SK-N-SH (cell line): ENCODE results near the gene GRHL3. TPM values are rescaled to one million over a fixed set of nuclear protein-coding genes. Genes with fewer than 3 reads are reported as not detected.

ENCODE experiments used
- CTCF ChIA-PET: fragments of 300-600, 350-600 bp; formaldehyde crosslinking; extraction: SDS; loops from one replicate; lab custom pipeline; 2021; lab: Yijun Ruan, JAX
- POLR2A ChIA-PET: fragments of 350-600 bp; sonication (Branson Sonifier 250); formaldehyde crosslinking; extraction: SDS; loops from one replicate; lab custom pipeline; 2020; ENCODE audit warnings: antibody characterized with exemption, inconsistent platforms; lab: Yijun Ruan, JAX
- DNase-seq: peaks from one replicate; pipeline ENCODE4 v3.0.0; 2012
- H2AFZ ChIP-seq: fragments of 200-600 bp; sonication (generic); 2 replicates; pipeline ENCODE4 v1.8.1; 2016; ENCODE audit warnings: antibody characterized with exemption, mild to moderate bottlenecking, low read depth
- H3F3A ChIP-seq: fragments of 200-600 bp; sonication (generic); replicated peaks from 2 replicates; pipeline ENCODE3; 2016; ENCODE audit warnings: antibody characterized with exemption, mild to moderate bottlenecking; ENCODE audit not compliant: insufficient read depth
- H3K27ac ChIP-seq, 2 experiments: fragments of 200-500 bp in 1 of 2; fragments of 200-600 bp in 1 of 2; sonication (Bioruptor generic) in 1 of 2; sonication (generic), shearing (Covaris generic) in 1 of 2; 2 replicates each; pipeline versions ENCODE4 v1.5.1 to v1.6.1; 2014 to 2016; ENCODE audit warnings: low read depth in 2 of 2, inconsistent platforms in 1 of 2, low read length in 1 of 2, mild to moderate bottlenecking in 1 of 2, mixed read lengths in 1 of 2
- H3K27me3 ChIP-seq: fragments of 200-600 bp; sonication (generic), shearing (Covaris generic); 2 replicates; pipeline ENCODE4 v1.6.1; 2016; ENCODE audit warnings: mixed run types; ENCODE audit not compliant: insufficient read depth
- H3K36me3 ChIP-seq, 2 experiments: fragments of 200-500 bp in 1 of 2; fragments of 200-600 bp in 1 of 2; sonication (Bioruptor generic) in 1 of 2; sonication (generic) in 1 of 2; replicated peaks in 1 of 2; 2 replicates each; pipeline versions ENCODE3 to v1.5.1; 2014 to 2016; ENCODE audit warnings: low read length in 1 of 2, mild to moderate bottlenecking in 1 of 2; ENCODE audit not compliant: insufficient read depth in 2 of 2, control insufficient read depth in 1 of 2
- H3K4me1 ChIP-seq, 2 experiments: fragments of 200-500 bp in 1 of 2; fragments of 200-600 bp in 1 of 2; sonication (Bioruptor generic) in 1 of 2; sonication (generic), shearing (Covaris generic) in 1 of 2; 2 replicates each; pipeline versions ENCODE4 v1.5.1 to v1.6.1; 2014 to 2016; ENCODE audit warnings: low read depth in 1 of 2, low read length in 1 of 2, mixed run types in 1 of 2; ENCODE audit not compliant: insufficient read depth in 2 of 2, control insufficient read depth in 1 of 2
- H3K4me2 ChIP-seq: fragments of 200-600 bp; sonication (generic), shearing (Covaris generic); 2 replicates; pipeline ENCODE4 v1.6.1; 2017; ENCODE audit warnings: mixed run types
- H3K4me3 ChIP-seq, 2 experiments: fragments of 200-500 bp in 1 of 2; fragments of 200-600 bp in 1 of 2; sonication (Bioruptor generic) in 1 of 2; sonication (generic), shearing (Covaris generic) in 1 of 2; 2 replicates each; pipeline versions ENCODE4 v1.5.1 to v1.8.1; 2014 to 2016; ENCODE audit warnings: low read depth in 2 of 2, inconsistent platforms in 1 of 2, low read length in 1 of 2, mild to moderate bottlenecking in 1 of 2, mixed read lengths in 1 of 2, moderate library complexity in 1 of 2
- H3K79me2 ChIP-seq: fragments of 200-600 bp; sonication (generic); 2 replicates; pipeline ENCODE4 v1.8.1; 2017; ENCODE audit warnings: mild to moderate bottlenecking; ENCODE audit not compliant: insufficient read depth
- H3K9ac ChIP-seq: fragments of 200-600 bp; sonication (generic); 2 replicates; pipeline ENCODE4 v1.6.1; 2017; ENCODE audit warnings: mixed run types
- H3K9me2 ChIP-seq: fragments of 200-600 bp; sonication (generic); 2 replicates; pipeline ENCODE4 v1.6.1; 2017; ENCODE audit warnings: mixed run types
- H3K9me3 ChIP-seq: fragments of 200-600 bp; sonication (generic); 2 replicates; pipeline ENCODE4 v1.6.1; 2017; ENCODE audit warnings: mixed run types, mild to moderate bottlenecking, moderate library complexity
- H4K20me1 ChIP-seq: fragments of 200-600 bp; sonication (generic); 2 replicates; pipeline ENCODE4 v1.6.1; 2017; ENCODE audit warnings: mild to moderate bottlenecking, mixed run types; ENCODE audit not compliant: insufficient read depth
- FOSL2 ChIP-seq: IDR thresholded peaks from 2 replicates; pipeline ENCODE4 v1.4.0; 2012; ENCODE audit warnings: low read depth, mild to moderate bottlenecking, moderate library complexity, borderline replicate concordance
- MXI1 ChIP-seq: IDR thresholded peaks from 2 replicates; pipeline ENCODE4 v1.6.1; 2012; ENCODE audit warnings: mild to moderate bottlenecking, low read depth, low read length, improper control_type of control experiment
- NRF1 ChIP-seq: IDR thresholded peaks from 2 replicates; pipeline ENCODE4 v1.6.1; 2012; ENCODE audit warnings: low read depth, mild to moderate bottlenecking, low read length
- RAD21 ChIP-seq: IDR thresholded peaks from 2 replicates; pipeline ENCODE4 v1.6.1; 2012; ENCODE audit warnings: mild to moderate bottlenecking, low read length
- RFX5 ChIP-seq: IDR thresholded peaks from 2 replicates; pipeline ENCODE4 v1.6.1; 2012; ENCODE audit warnings: mild to moderate bottlenecking, improper control_type of control experiment, low read length
- RXRA ChIP-seq: IDR thresholded peaks from 2 replicates; pipeline ENCODE4 v1.4.0; 2012; ENCODE audit warnings: low read depth, mild to moderate bottlenecking, borderline replicate concordance
- SMC3 ChIP-seq: IDR thresholded peaks from 2 replicates; pipeline ENCODE4 v1.6.1; 2012; ENCODE audit warnings: low read depth, low read length, improper control_type of control experiment
- WGBS: methylation state at CpG from one replicate; pipeline ENCODE4 v1.1.6; 2017; ENCODE audit warnings: low lambda C conversion rate; 5-methylcytosine and 5-hydroxymethylcytosine counted together
- polyA plus RNA-seq, 3 experiments: library from polyadenylated mRNA; depleted of rRNA; stranded (reverse); fragments of >200 nt; gene quantifications; 2 replicates each; pipeline ENCODE4 v1.2.3, GENCODE V29; 2012
- TF ChIP-seq, protein P1 (sequence below): IDR thresholded peaks from 2 replicates; pipeline ENCODE4 v1.4.0; 2012; ENCODE audit warnings: low read depth
- TF ChIP-seq, protein P2 (sequence below): fragments of 150-350 bp; IDR thresholded peaks from 2 replicates; pipeline ENCODE4 v1.6.1; 2017; ENCODE audit warnings: antibody characterized with exemption, low read length, low read depth, borderline replicate concordance
- TF ChIP-seq, protein P3 (sequence below): IDR thresholded peaks from 2 replicates; pipeline ENCODE4 v1.4.0; 2012; ENCODE audit warnings: low read depth, borderline replicate concordance
- TF ChIP-seq, protein P4 (sequence below): fragments of 200-600 bp; sonication (generic); IDR thresholded peaks from 2 replicates; pipeline ENCODE4 v1.6.1; 2017; ENCODE audit warnings: antibody characterized with exemption, mild to moderate bottlenecking, moderate library complexity

GRHL3 gene
- polyA plus RNA-seq, 1 of the 3 experiments (the other 2 are of a cell fraction) = 0.05 TPM

DNA sequence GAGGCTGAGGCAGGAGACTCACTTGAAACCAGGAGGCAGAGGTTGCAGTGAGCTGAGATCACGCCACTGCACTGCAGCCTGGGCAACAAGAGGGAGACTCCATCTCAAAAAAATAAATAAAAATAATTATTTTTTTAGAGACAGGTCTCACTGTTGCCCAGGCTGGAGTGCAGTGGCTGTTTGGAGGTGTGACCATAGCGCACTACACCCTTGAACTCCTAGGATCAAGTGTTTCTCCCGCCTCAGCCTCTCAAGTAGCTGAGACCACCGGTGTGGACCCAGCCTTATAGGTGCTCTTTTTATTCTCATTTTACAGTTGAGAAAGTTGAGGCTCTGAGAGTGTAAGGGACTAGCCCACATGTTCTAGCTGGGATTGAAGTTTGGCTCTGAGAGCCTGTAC lies 15.6 kb upstream of the GRHL3 start:
- no peak for TF ChIP-seq RAD21
- TF ChIP-seq FOSL2 = no peak
- TF ChIP-seq, all 33 proteins: peak for 0
- Histone ChIP-seq H3K9me3 (no peaks in the 10 kb centered on the region), H3K79me2 (no peaks in the 10 kb centered on the region), H2AFZ (no peak overlapping the region), H3F3A (no peaks in the 10 kb centered on the region), H3K9me2 (no peaks in the 10 kb centered on the region), H3K27ac (no peak overlapping the region), H4K20me1 (no peaks in the 10 kb centered on the region), H3K9ac (no peak overlapping the region), H3K27me3 (peaks cover 5% of the 10 kb centered on the region; the same call in 1 of the 2 replicates), H3K4me1 (peaks cover 0 to 7% of the 10 kb centered on the region in 2 experiments; a peak in 1 of 4 replicates), H3K4me2 (no peak overlapping the region), H3K4me3 (no peak overlapping the region), H3K36me3 (no peaks in the 10 kb centered on the region)
- 93% methylated on average over 4 of the region's 4 CpGs for WGBS
- DNase-seq = no peak
- ChIA-PET CTCF (interaction anchor here (0.8 to 3.7 kb wide), 2 partner anchors 9 to 102 kb away, joined by 4 to 12 read pairs; no protein-coding TSS in a partner anchor), POLR2A (no interaction called here)

DNA sequence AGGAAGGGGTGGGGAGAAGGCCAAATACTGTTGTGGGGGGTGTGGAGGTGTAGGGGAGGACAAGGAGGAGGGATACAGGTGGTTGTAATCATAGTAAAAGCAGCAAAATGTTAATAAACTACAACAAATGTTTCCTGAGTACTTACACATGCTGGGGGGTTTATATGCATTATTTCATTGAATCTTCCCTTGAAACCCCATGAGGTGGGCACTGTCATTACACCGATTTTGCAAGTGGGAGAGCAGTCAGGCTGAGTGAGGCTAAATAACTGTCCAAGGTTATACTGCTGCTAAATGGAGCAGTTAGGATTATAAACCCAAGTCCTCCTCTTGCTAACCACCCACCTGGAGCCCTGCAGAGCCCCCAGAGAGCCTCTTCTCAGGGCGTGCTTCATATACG lies 14.4 kb upstream of the GRHL3 start:
- Histone ChIP-seq H3K27ac (no peak overlapping the region), H3F3A (no peaks in the 10 kb centered on the region), H3K27me3 (peaks cover 5% of the 10 kb centered on the region; the same call in 1 of the 2 replicates), H4K20me1 (no peaks in the 10 kb centered on the region)
- whole genome bisulfite sequencing = 69% methylated on average over 3 of the region's 3 CpGs
- TF ChIP-seq NRF1 (no peak), RXRA (no peak)
- TF ChIP-seq, all 33 proteins: peak for 0
- Histone ChIP-seq H3K9me3 (no peaks in the 10 kb centered on the region), H3K4me2 (no peak overlapping the region), H2AFZ (no peak overlapping the region), H3K9ac (no peak overlapping the region), H3K36me3 (no peaks in the 10 kb centered on the region), H3K9me2 (no peaks in the 10 kb centered on the region), H3K79me2 (no peaks in the 10 kb centered on the region), H3K4me3 (no peak overlapping the region), H3K4me1 (peaks cover 0 to 7% of the 10 kb centered on the region in 2 experiments; a peak in 1 of 4 replicates)
- DNase-seq = no peak
- POLR2A ChIA-PET = no interaction called here
- CTCF ChIA-PET = interaction anchor here (1.0 to 3.8 kb wide), 2 partner anchors 86 to 106 kb away, joined by 3 to 13 read pairs; no protein-coding TSS in a partner anchor

DNA sequence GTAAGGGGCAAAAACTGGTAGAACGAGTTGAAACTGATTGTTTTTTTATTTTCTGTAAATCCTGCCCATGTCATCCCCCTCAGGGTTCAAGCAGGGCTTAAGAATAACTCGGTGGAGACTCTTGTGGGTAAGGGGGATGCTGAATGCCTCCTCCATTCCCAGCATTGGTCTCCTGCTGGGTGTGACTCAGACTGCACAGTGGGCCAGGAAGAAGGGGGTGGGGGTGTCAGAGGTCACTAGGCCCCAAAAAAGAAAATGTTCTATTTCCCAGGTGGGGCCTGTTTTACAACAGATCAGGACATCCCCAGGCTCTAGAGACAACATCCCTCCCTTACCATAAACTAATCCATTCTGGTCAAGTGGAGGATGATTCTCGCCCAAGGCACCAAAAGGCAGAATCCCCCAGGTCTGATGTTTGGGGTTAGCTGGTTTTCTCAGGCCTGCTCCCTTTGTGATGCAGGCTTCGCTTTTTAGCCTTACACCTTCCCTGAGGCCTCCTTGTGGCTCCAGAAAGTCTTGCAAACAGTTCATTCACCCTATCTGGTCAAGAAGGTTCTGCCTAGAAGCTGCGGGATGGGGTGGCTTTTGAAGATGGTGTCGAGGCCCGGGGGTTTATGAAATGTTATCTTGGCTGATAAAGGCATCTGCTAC lies 10.7 kb upstream of the GRHL3 start:
- Histone ChIP-seq H3K4me1 (no peaks in the 10 kb centered on the region; a peak in 1 of 4 replicates), H3F3A (no peaks in the 10 kb centered on the region), H3K4me3 (no peak overlapping the region), H3K4me2 (no peak overlapping the region), H3K9ac (no peak overlapping the region), H3K27ac (no peak overlapping the region), H3K79me2 (no peaks in the 10 kb centered on the region), H2AFZ (no peak overlapping the region), H3K27me3 (peaks cover 5% of the 10 kb centered on the region; the same call in 1 of the 2 replicates), H3K9me3 (no peaks in the 10 kb centered on the region), H3K36me3 (no peaks in the 10 kb centered on the region), H4K20me1 (no peaks in the 10 kb centered on the region), H3K9me2 (no peaks in the 10 kb centered on the region)
- POLR2A ChIA-PET = no interaction called here
- CTCF ChIA-PET = interaction anchor here (1.1 to 3.8 kb wide), 4 partner anchors 10 to 106 kb away, joined by 3 to 13 read pairs (median 4); no protein-coding TSS in a partner anchor
- no peak for DNase-seq
- 62% methylated on average over 6 of the region's 7 CpGs for WGBS
- TF ChIP-seq RFX5 (no peak), RXRA (no peak), RAD21 (peak; percentile 22; the same call in 1 of the 2 replicates), SMC3 (peak; percentile 26), MXI1 (no peak)
- TF ChIP-seq, protein P1, sequence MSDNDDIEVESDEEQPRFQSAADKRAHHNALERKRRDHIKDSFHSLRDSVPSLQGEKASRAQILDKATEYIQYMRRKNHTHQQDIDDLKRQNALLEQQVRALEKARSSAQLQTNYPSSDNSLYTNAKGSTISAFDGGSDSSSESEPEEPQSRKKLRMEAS = no peak
- TF ChIP-seq, protein P2, sequence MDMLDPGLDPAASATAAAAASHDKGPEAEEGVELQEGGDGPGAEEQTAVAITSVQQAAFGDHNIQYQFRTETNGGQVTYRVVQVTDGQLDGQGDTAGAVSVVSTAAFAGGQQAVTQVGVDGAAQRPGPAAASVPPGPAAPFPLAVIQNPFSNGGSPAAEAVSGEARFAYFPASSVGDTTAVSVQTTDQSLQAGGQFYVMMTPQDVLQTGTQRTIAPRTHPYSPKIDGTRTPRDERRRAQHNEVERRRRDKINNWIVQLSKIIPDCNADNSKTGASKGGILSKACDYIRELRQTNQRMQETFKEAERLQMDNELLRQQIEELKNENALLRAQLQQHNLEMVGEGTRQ = no peak
- TF ChIP-seq, protein P3, sequence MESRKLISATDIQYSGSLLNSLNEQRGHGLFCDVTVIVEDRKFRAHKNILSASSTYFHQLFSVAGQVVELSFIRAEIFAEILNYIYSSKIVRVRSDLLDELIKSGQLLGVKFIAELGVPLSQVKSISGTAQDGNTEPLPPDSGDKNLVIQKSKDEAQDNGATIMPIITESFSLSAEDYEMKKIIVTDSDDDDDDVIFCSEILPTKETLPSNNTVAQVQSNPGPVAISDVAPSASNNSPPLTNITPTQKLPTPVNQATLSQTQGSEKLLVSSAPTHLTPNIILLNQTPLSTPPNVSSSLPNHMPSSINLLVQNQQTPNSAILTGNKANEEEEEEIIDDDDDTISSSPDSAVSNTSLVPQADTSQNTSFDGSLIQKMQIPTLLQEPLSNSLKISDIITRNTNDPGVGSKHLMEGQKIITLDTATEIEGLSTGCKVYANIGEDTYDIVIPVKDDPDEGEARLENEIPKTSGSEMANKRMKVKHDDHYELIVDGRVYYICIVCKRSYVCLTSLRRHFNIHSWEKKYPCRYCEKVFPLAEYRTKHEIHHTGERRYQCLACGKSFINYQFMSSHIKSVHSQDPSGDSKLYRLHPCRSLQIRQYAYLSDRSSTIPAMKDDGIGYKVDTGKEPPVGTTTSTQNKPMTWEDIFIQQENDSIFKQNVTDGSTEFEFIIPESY = no peak
- TF ChIP-seq, protein P4, sequence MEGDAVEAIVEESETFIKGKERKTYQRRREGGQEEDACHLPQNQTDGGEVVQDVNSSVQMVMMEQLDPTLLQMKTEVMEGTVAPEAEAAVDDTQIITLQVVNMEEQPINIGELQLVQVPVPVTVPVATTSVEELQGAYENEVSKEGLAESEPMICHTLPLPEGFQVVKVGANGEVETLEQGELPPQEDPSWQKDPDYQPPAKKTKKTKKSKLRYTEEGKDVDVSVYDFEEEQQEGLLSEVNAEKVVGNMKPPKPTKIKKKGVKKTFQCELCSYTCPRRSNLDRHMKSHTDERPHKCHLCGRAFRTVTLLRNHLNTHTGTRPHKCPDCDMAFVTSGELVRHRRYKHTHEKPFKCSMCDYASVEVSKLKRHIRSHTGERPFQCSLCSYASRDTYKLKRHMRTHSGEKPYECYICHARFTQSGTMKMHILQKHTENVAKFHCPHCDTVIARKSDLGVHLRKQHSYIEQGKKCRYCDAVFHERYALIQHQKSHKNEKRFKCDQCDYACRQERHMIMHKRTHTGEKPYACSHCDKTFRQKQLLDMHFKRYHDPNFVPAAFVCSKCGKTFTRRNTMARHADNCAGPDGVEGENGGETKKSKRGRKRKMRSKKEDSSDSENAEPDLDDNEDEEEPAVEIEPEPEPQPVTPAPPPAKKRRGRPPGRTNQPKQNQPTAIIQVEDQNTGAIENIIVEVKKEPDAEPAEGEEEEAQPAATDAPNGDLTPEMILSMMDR = peak; percentile 42
